ENCODE results near the gene COLQ. TPM values are rescaled to one million over a fixed set of nuclear protein-coding genes. Genes with fewer than 3 reads are reported as not detected.
A peak's percentile ranks its signal among the peaks of the same experiment; 100 is the strongest.

The COLQ gene
- total RNA-seq, 1 donor from 2014 or later: 9.9 TPM

DNA sequence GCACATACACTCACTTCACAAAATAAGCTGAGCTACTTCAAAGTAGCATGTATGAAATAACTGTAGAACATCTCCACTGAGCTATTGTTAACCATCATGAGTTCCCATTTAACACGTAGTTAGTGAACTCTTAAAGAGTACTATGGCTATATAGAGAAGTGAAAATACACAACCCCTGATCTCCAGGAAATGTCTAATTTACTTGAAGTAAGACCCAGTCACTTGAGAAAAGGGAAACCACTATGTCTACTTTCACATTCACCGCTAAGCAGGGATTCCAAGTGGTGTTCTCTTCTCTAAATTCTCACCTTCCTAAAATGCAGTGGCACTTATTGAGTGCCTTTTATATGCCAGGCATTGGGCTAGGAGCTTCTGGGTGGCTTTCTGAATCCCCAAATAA is 35.0 kb upstream of the COLQ start:
- Mint-ChIP-seq H3K27me3 (no peaks in the 10 kb centered on the region), H3K4me1 (ENCODE audit: low read depth) (peaks cover 8% of the 10 kb centered on the region), H3K4me3 (ENCODE audit: low read depth) (no peak overlapping the region), H3K27ac (no peak overlapping the region), H3K36me3 (ENCODE audit: insufficient read depth) (peaks cover 9% of the 10 kb centered on the region), H3K9me3 (ENCODE audit: low read depth) (no peaks in the 10 kb centered on the region)
- no peak for TF ChIP-seq CTCF (IDR thresholded peaks at IDR 0.05; ENCODE audit: unreplicated experiment)
- no peak for DNase-seq (ENCODE audit: low spot score, unreplicated experiment)

DNA sequence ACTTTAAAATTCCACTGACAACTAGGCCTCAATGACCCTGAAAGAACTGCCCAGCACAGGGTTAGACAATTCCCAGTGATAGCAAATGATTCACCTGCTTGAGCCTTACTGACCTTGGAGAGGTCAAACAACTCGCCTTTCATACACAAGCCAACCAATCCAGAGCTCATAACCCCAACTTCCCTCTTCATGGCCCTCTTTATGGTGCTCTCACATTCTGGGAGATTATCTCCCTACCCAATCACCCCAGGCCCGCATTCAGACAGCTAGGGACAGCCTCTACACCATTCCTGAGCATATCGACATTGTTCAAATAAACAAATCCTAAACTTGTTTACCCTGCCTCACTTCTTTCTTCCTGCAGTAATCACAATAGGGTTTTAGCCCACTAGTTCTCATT is 32.2 kb upstream of the COLQ start:
- no peak overlapping the region for H3K4me3 Mint-ChIP-seq (ENCODE audit: low read depth)
- H3K4me1 Mint-ChIP-seq (ENCODE audit: low read depth): peaks cover 8% of the 10 kb centered on the region
- peaks cover 5% of the 10 kb centered on the region for H3K9me3 Mint-ChIP-seq (ENCODE audit: low read depth)
- H3K27me3 Mint-ChIP-seq: no peaks in the 10 kb centered on the region
- DNase-seq (ENCODE audit: low spot score, unreplicated experiment): no peak
- peaks cover 21% of the 10 kb centered on the region for H3K36me3 Mint-ChIP-seq (ENCODE audit: insufficient read depth)
- no peak for TF ChIP-seq CTCF (IDR thresholded peaks at IDR 0.05; ENCODE audit: unreplicated experiment)
- H3K27ac Mint-ChIP-seq: peak overlapping the region; percentile 85

DNA sequence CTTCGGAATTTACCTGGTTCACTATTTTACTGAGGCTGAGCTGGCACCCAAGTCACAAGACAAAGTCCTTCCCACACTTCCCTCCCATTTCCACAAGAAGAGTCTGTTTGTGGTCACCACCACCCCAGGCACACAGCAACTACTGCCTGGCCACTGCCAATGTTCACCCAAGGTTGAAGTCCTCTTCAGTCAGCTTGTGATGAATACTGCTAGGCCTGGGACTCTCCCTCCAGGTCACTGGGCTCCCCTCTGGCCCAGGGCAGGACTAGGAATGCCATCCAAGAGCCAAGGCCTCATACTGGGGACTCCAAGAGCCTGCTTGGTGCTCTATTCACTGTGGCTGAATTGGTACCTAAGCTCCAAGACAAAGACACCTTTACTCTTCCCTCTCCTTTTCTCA is 30.4 kb upstream of the COLQ start:
- Mint-ChIP-seq H3K27ac (no peak overlapping the region), H3K9me3 (ENCODE audit: low read depth) (peaks cover 5% of the 10 kb centered on the region), H3K4me3 (ENCODE audit: low read depth) (no peak overlapping the region), H3K27me3 (no peaks in the 10 kb centered on the region), H3K4me1 (ENCODE audit: low read depth) (peaks cover 8% of the 10 kb centered on the region), H3K36me3 (ENCODE audit: insufficient read depth) (peaks cover 24% of the 10 kb centered on the region)
- no peak for DNase-seq (ENCODE audit: low spot score, unreplicated experiment)
- no peak for TF ChIP-seq CTCF (IDR thresholded peaks at IDR 0.05; ENCODE audit: unreplicated experiment)

GRCh38 chr3:15549846-15550245 is 28.3 kb upstream of the COLQ start:
- Mint-ChIP-seq H3K36me3 (ENCODE audit: insufficient read depth) (peaks cover 21% of the 10 kb centered on the region), H3K27ac (no peak overlapping the region), H3K4me1 (ENCODE audit: low read depth) (peaks cover 8% of the 10 kb centered on the region), H3K27me3 (no peaks in the 10 kb centered on the region), H3K4me3 (ENCODE audit: low read depth) (no peak overlapping the region), H3K9me3 (ENCODE audit: low read depth) (peaks cover 5% of the 10 kb centered on the region)
- no peak for TF ChIP-seq CTCF (IDR thresholded peaks at IDR 0.05; ENCODE audit: unreplicated experiment)
- no peak for DNase-seq (ENCODE audit: low spot score, unreplicated experiment)

DNA sequence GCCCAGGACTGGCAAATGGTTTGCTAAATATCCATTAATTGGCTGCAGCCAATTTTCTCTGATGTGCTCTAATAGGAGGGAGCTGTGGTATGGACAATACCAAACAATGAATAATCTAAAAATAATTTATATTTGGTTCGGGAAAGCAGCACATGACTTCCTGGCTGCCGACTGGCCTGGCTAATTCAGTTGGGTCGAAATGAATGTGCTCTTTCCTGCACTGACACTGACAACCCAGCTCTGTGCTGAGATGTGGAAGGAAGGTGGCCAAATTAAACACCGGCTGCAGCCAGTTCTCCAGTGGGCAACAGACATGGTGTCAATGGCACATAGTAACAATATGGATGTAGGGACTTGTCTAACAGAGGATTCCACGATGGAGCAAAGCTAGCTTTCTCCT is 21.1 kb upstream of the COLQ start:
- no peak for DNase-seq (ENCODE audit: low spot score, unreplicated experiment)
- no peak for TF ChIP-seq CTCF (IDR thresholded peaks at IDR 0.05; ENCODE audit: unreplicated experiment)
- no peak overlapping the region for H3K27ac Mint-ChIP-seq
- H3K9me3 Mint-ChIP-seq (ENCODE audit: low read depth): no peaks in the 10 kb centered on the region
- H3K4me3 Mint-ChIP-seq (ENCODE audit: low read depth): no peak overlapping the region
- no peaks in the 10 kb centered on the region for H3K27me3 Mint-ChIP-seq
- no peaks in the 10 kb centered on the region for H3K36me3 Mint-ChIP-seq (ENCODE audit: insufficient read depth)
- no peaks in the 10 kb centered on the region for H3K4me1 Mint-ChIP-seq (ENCODE audit: low read depth)

Measured in progenitor cell of endocrine pancreas (in vitro differentiated cells).